BLaER1 (cell line): ENCODE measurements around the gene MEST.
"Not testable (repeated sequence)": the region's sequence is repeated elsewhere in the genome, so short reads cannot be mapped to it uniquely, and the experiment has no call there.

Experiments used
- H3K27ac ChIP-seq: shearing (Covaris generic); formaldehyde crosslinking; 2 replicates; pipeline ENCODE4 v1.8.1; 2022
- H3K27me3 ChIP-seq: shearing (Covaris generic); formaldehyde crosslinking; 2 replicates; pipeline ENCODE4 v1.8.1; 2022
- H3K36me3 ChIP-seq: shearing (Covaris generic); formaldehyde crosslinking; 2 replicates; pipeline ENCODE4 v1.8.1; 2022
- H3K4me1 ChIP-seq: shearing (Covaris generic); formaldehyde crosslinking; 2 replicates; pipeline ENCODE4 v1.8.1; 2022
- H3K4me2 ChIP-seq: shearing (Covaris generic); formaldehyde crosslinking; 2 replicates; pipeline ENCODE4 v1.8.1; 2022
- H3K4me3 ChIP-seq: shearing (Covaris generic); formaldehyde crosslinking; 2 replicates; pipeline ENCODE4 v1.8.1; 2022
- H3K9ac ChIP-seq: shearing (Covaris generic); formaldehyde crosslinking; 2 replicates; pipeline ENCODE4 v1.8.1; 2022
- H3K9me3 ChIP-seq: shearing (Covaris generic); formaldehyde crosslinking; 2 replicates; pipeline ENCODE4 v1.8.1; 2022
- H4K20me1 ChIP-seq: shearing (Covaris generic); formaldehyde crosslinking; 2 replicates; pipeline ENCODE4 v1.8.1; 2022
- Cebpa-rat ChIP-seq: shearing (Covaris generic); IDR thresholded peaks from 2 replicates; pipeline ENCODE4 v1.8.1; 2022

Gene MEST

GRCh38 chr7:130490888-130491804 lies 739 bp upstream of the MEST start:
- H3K4me3 ChIP-seq: 0 out of 2 replicates have a peak overlapping the region, but pooled peaks have one; percentile 33
- no peak overlapping the region for H3K4me2 ChIP-seq
- no peaks in the 10 kb centered on the region for H4K20me1 ChIP-seq
- H3K4me1 ChIP-seq: no peaks in the 10 kb centered on the region; the same call in 1 of the 2 replicates
- no peak overlapping the region for H3K27ac ChIP-seq
- peaks cover 31% of the 10 kb centered on the region for H3K27me3 ChIP-seq
- H3K36me3 ChIP-seq: no peaks in the 10 kb centered on the region
- TF ChIP-seq Cebpa-rat: no peak
- H3K9me3 ChIP-seq: peaks cover 49% of the 10 kb centered on the region
- H3K9ac ChIP-seq: no peak overlapping the region

GRCh38 chr7:130492523-130493274 lies 814 bp downstream of the MEST start:
- H3K4me2 ChIP-seq: no peak overlapping the region

GRCh38 chr7:130493275-130493873 lies 1.5 kb downstream of the MEST start:
- no peak for TF ChIP-seq Cebpa-rat
- H3K4me3 ChIP-seq: no peak overlapping the region
- no peaks in the 10 kb centered on the region for H3K36me3 ChIP-seq
- H4K20me1 ChIP-seq: no peaks in the 10 kb centered on the region
- H3K4me2 ChIP-seq: no peak overlapping the region
- H3K27me3 ChIP-seq: peaks cover 23% of the 10 kb centered on the region; the same call in 1 of the 2 replicates
- H3K9me3 ChIP-seq: peaks cover 39% of the 10 kb centered on the region
- H3K27ac ChIP-seq: no peak overlapping the region
- no peaks in the 10 kb centered on the region for H3K4me1 ChIP-seq
- H3K9ac ChIP-seq: no peak overlapping the region

More at GRCh38 chr7:130492523-130493274, 814 bp downstream of the MEST start:
- Histone ChIP-seq H3K27ac (no peak overlapping the region), H3K9me3 (peaks cover 39% of the 10 kb centered on the region), H3K9ac (no peak overlapping the region), H3K27me3 (peaks cover 23% of the 10 kb centered on the region; the same call in 1 of the 2 replicates), H4K20me1 (no peaks in the 10 kb centered on the region), H3K4me3 (peak overlapping the region; percentile 33; the same call in 1 of the 2 replicates), H3K4me1 (no peaks in the 10 kb centered on the region), H3K36me3 (no peaks in the 10 kb centered on the region)
- TF ChIP-seq Cebpa-rat: no peak

GRCh38 chr7:130494431-130494858 lies 2.6 kb downstream of the MEST start:
- peaks cover 39% of the 10 kb centered on the region for H3K9me3 ChIP-seq
- no peak overlapping the region for H3K4me3 ChIP-seq
- peaks cover 23% of the 10 kb centered on the region; the same call in 1 of the 2 replicates for H3K27me3 ChIP-seq
- no peak overlapping the region for H3K9ac ChIP-seq
- no peak overlapping the region for H3K27ac ChIP-seq
- no peaks in the 10 kb centered on the region for H3K36me3 ChIP-seq
- H3K4me1 ChIP-seq: no peaks in the 10 kb centered on the region
- H3K4me2 ChIP-seq: no peak overlapping the region
- TF ChIP-seq Cebpa-rat: no peak
- no peaks in the 10 kb centered on the region for H4K20me1 ChIP-seq

GRCh38 chr7:130500463-130500862 lies 8.6 kb downstream of the MEST start:
- no peak for TF ChIP-seq Cebpa-rat
- H3K9ac ChIP-seq: no peak overlapping the region
- H4K20me1 ChIP-seq: no peaks in the 10 kb centered on the region
- no peaks in the 10 kb centered on the region for H3K9me3 ChIP-seq
- no peaks in the 10 kb centered on the region for H3K4me1 ChIP-seq
- no peak overlapping the region for H3K4me2 ChIP-seq
- H3K27me3 ChIP-seq: no peaks in the 10 kb centered on the region
- peaks cover 4% of the 10 kb centered on the region; the same call in 1 of the 2 replicates for H3K36me3 ChIP-seq
- H3K27ac ChIP-seq: no peak overlapping the region
- H3K4me3 ChIP-seq: no peak overlapping the region

GRCh38 chr7:130500910-130501309 lies 9.0 kb downstream of the MEST start:
- Histone ChIP-seq H3K4me2 (no peak overlapping the region), H4K20me1 (no peaks in the 10 kb centered on the region), H3K9me3 (no peaks in the 10 kb centered on the region), H3K4me3 (no peak overlapping the region), H3K27ac (no peak overlapping the region), H3K27me3 (no peaks in the 10 kb centered on the region), H3K36me3 (peaks cover 4% of the 10 kb centered on the region; the same call in 1 of the 2 replicates), H3K4me1 (no peaks in the 10 kb centered on the region), H3K9ac (no peak overlapping the region)
- TF ChIP-seq Cebpa-rat: no peak

- H4K20me1 ChIP-seq: no peaks in the 10 kb centered on the region
- H3K4me3 ChIP-seq: no peak overlapping the region
- peaks cover 23% of the 10 kb centered on the region for H3K36me3 ChIP-seq
- H3K4me2 ChIP-seq: no peak overlapping the region
- H3K9me3 ChIP-seq: no peaks in the 10 kb centered on the region
- no peak overlapping the region for H3K9ac ChIP-seq
- H3K4me1 ChIP-seq: no peaks in the 10 kb centered on the region
- no peaks in the 10 kb centered on the region for H3K27me3 ChIP-seq
- no peak overlapping the region for H3K27ac ChIP-seq
- no peak for TF ChIP-seq Cebpa-rat
These were observed 13.9 kb downstream of the MEST start for GRCh38 chr7:130505753-130506152.

- Histone ChIP-seq H3K9ac (no peak overlapping the region), H3K4me1 (no peaks in the 10 kb centered on the region), H3K27me3 (no peaks in the 10 kb centered on the region), H3K36me3 (peaks cover 23% of the 10 kb centered on the region), H3K9me3 (no peaks in the 10 kb centered on the region), H3K4me3 (no peak overlapping the region), H3K27ac (no peak overlapping the region), H4K20me1 (no peaks in the 10 kb centered on the region), H3K4me2 (no peak overlapping the region)
- TF ChIP-seq Cebpa-rat: no peak
These were observed 14.5 kb downstream of the MEST start for GRCh38 chr7:130506358-130506757.

GRCh38 chr7:130512038-130512437 lies 20.2 kb downstream of the MEST start:
- H3K36me3 ChIP-seq: peaks cover 25% of the 10 kb centered on the region
- not testable (repeated sequence) for H3K4me3 ChIP-seq, H4K20me1 ChIP-seq, H3K27me3 ChIP-seq, H3K4me1 ChIP-seq, H3K27ac ChIP-seq, H3K4me2 ChIP-seq, H3K9me3 ChIP-seq, H3K9ac ChIP-seq
